HCT116 (cell line): ENCODE measurements around the gene FUOM. TPM values are rescaled to one million over a fixed set of nuclear protein-coding genes. Genes with fewer than 3 reads are reported as not detected.

Experiments used
- ATAC-seq: fragments of 200-7000 bp; cut with Tn5 transposase; 2 replicates; pipeline ENCODE4 v1.9.1; 2020; ENCODE audit warnings: mild to moderate bottlenecking, moderate library complexity
- BruUV-seq: library from RNA; stranded (reverse); fragments of 400-500 nt; replicated peaks from 2 replicates; lab custom pipeline; 2021; lab: Mats Ljungman, UMichigan
- CTCF ChIA-PET: fragments of 300-600 bp; sonication (Branson Sonifier 250); formaldehyde crosslinking; loops from one replicate; lab custom pipeline; 2021; ENCODE audit warnings: antibody characterized with exemption; lab: Charles Lee
- POLR2A ChIA-PET: fragments of 300-600, 350-600 bp; sonication (Branson Sonifier 250); formaldehyde crosslinking; loops from one replicate; lab custom pipeline; 2021; ENCODE audit warnings: antibody characterized with exemption; lab: Charles Lee
- RAD21 ChIA-PET, 2 experiments: fragments of 300-600 bp; sonication (Branson Sonifier 250); formaldehyde crosslinking; loops; one replicate each; lab custom pipeline; 2023; ENCODE audit warnings: low total read pairs in 2 of 2; ENCODE audit not compliant: uncharacterized antibody in 2 of 2, unreplicated experiment in 2 of 2, low non-redundant PET in 1 of 2; lab: Charles Lee
- DNase-seq: peaks from one replicate; pipeline ENCODE4 v3.0.0-alpha.2; 2010; ENCODE audit warnings: low read depth, low spot score
- H2AFZ ChIP-seq: fragments of 200-600 bp; shearing (Covaris generic), sonication (generic); 2 replicates; pipeline ENCODE4 v1.6.1; 2017; ENCODE audit warnings: low read depth, mixed run types, mixed read lengths, antibody characterized with exemption, low read length; ENCODE audit not compliant: poor library complexity, severe bottlenecking
- H3K27ac ChIP-seq: 2 replicates; pipeline ENCODE4 v1.5.1; 2012; ENCODE audit warnings: low read depth, low read length
- H3K27me3 ChIP-seq: fragments of 200-600 bp; sonication (generic); 2 replicates; pipeline ENCODE4 v1.6.1; 2016; ENCODE audit warnings: mixed run types, low read length, mixed read lengths; ENCODE audit not compliant: insufficient read depth
- H3K36me3 ChIP-seq, 2 experiments: fragments of 200-500 bp in 1 of 2; fragments of 200-600 bp in 1 of 2; sonication (Bioruptor generic) in 1 of 2; sonication (generic) in 1 of 2; 2 replicates each; pipeline versions ENCODE4 v1.5.1 to v1.6.1; 2014 to 2016; ENCODE audit warnings: low read length in 2 of 2, inconsistent platforms in 1 of 2, mixed read lengths in 1 of 2, mixed run types in 1 of 2; ENCODE audit not compliant: insufficient read depth in 2 of 2, control insufficient read depth in 1 of 2
- H3K4me1 ChIP-seq, 2 experiments: fragments of 200-600 bp in 1 of 2; sonication (generic) in 1 of 2; 2 replicates each; pipeline versions ENCODE4 v1.5.1 to v1.6.1; 2012 to 2017; ENCODE audit warnings: low read length in 2 of 2, inconsistent platforms in 1 of 2, mild to moderate bottlenecking in 1 of 2, mixed read lengths in 1 of 2, mixed run types in 1 of 2, moderate library complexity in 1 of 2; ENCODE audit not compliant: insufficient read depth in 2 of 2, control insufficient read depth in 1 of 2
- H3K4me2 ChIP-seq: fragments of 200-600 bp; sonication (generic); 2 replicates; pipeline ENCODE4 v1.6.1; 2017; ENCODE audit warnings: mixed run types, low read length, mixed read lengths
- H3K4me3 ChIP-seq, 2 experiments: fragments of 200-600 bp in 1 of 2; sonication (generic) in 1 of 2; replicated peaks in 1 of 2; 2 replicates each; pipeline ENCODE4 v1.5.1; 2011 to 2016; ENCODE audit warnings: low read length in 2 of 2, control low read depth in 1 of 2, low read depth in 1 of 2, mild to moderate bottlenecking in 1 of 2, mixed read lengths in 1 of 2, mixed run types in 1 of 2
- H3K79me2 ChIP-seq: fragments of 200-600 bp; sonication (generic); 2 replicates; pipeline ENCODE4 v1.6.1; 2017; ENCODE audit warnings: mild to moderate bottlenecking, mixed run types, low read length, moderate library complexity, mixed read lengths; ENCODE audit not compliant: insufficient read depth
- H3K9ac ChIP-seq: fragments of 200-600 bp; sonication (generic); 2 replicates; pipeline ENCODE4 v1.6.1; 2016; ENCODE audit warnings: low read length, mixed read lengths
- H3K9me2 ChIP-seq: fragments of 200-600 bp; sonication (generic), shearing (Covaris generic); 2 replicates; pipeline ENCODE4 v1.6.1; 2017; ENCODE audit warnings: mixed run types, mild to moderate bottlenecking, moderate library complexity; ENCODE audit not compliant: insufficient read depth
- H3K9me3 ChIP-seq, 2 experiments: fragments of 200-500 bp in 1 of 2; fragments of 200-600 bp in 1 of 2; sonication (Bioruptor generic) in 1 of 2; sonication (generic) in 1 of 2; 2 replicates each; pipeline ENCODE4 v1.6.1; 2014 to 2017; ENCODE audit warnings: low read length in 2 of 2, mixed read lengths in 2 of 2, inconsistent platforms in 1 of 2, low read depth in 1 of 2, mild to moderate bottlenecking in 1 of 2, mixed run types in 1 of 2, moderate library complexity in 1 of 2; ENCODE audit not compliant: control insufficient read depth in 1 of 2, insufficient read depth in 1 of 2
- H4K20me1 ChIP-seq: fragments of 200-600 bp; sonication (generic), shearing (Covaris generic); 2 replicates; pipeline ENCODE4 v1.6.1; 2017; ENCODE audit warnings: mixed run types, mild to moderate bottlenecking, moderate library complexity; ENCODE audit not compliant: insufficient read depth
- CBX3 ChIP-seq: IDR thresholded peaks from 2 replicates; pipeline ENCODE4 v1.6.1; 2012; ENCODE audit warnings: low read depth
- EGR1 ChIP-seq: IDR thresholded peaks from 2 replicates; pipeline ENCODE4 v1.6.1; 2012; ENCODE audit warnings: low read depth
- FOSL1 ChIP-seq: IDR thresholded peaks from 2 replicates; pipeline ENCODE4 v1.6.1; 2012; ENCODE audit warnings: low read depth
- JUND ChIP-seq: IDR thresholded peaks from 2 replicates; pipeline ENCODE4 v1.6.1; 2012
- POLR2A ChIP-seq: IDR thresholded peaks from 2 replicates; pipeline ENCODE4 v1.7.0; 2011; ENCODE audit warnings: borderline replicate concordance; ENCODE audit not compliant: insufficient read depth, insufficient read length; ENCODE audit errors: extremely low read depth
- RAD21 ChIP-seq: IDR thresholded peaks from 2 replicates; pipeline ENCODE4 v1.6.1; 2012; ENCODE audit warnings: low read depth, mild to moderate bottlenecking
- SP1 ChIP-seq: IDR thresholded peaks from 2 replicates; pipeline ENCODE4 v1.6.1; 2012; ENCODE audit warnings: low read depth
- SRF ChIP-seq: IDR thresholded peaks from 2 replicates; pipeline ENCODE4 v1.6.1; 2012; ENCODE audit warnings: low read depth
- ZFX ChIP-seq: fragments of 450-650 bp; IDR thresholded peaks from 2 replicates; pipeline ENCODE4 v1.6.1; 2017
- intact Hi-C: fragments of 100-400 bp; cut with micrococcal nuclease; formaldehyde crosslinking; loops from 2 replicates; pipeline ENCODE4 v1.10.0; 2022
- total RNA-seq: library from RNA; stranded (reverse); gene quantifications from one replicate; pipeline ENCODE4 v1.2.1, GENCODE V29; 2021; ENCODE audit not compliant: unreplicated experiment
- TF ChIP-seq, protein P1 (sequence below), 3 experiments: fragments of 200-600 bp in 1 of 3; sonication (generic) in 1 of 3; IDR thresholded peaks in 2 of 3; conservative IDR thresholded peaks in 1 of 3; 2 replicates each; pipeline ENCODE4 v1.5.1; 2012 to 2017; ENCODE audit warnings: low read depth in 2 of 3, low read length in 2 of 3, antibody characterized with exemption in 1 of 3, borderline replicate concordance in 1 of 3, control low read depth in 1 of 3, mild to moderate bottlenecking in 1 of 3, mixed read lengths in 1 of 3, mixed run types in 1 of 3, moderate library complexity in 1 of 3; ENCODE audit not compliant: insufficient read depth in 1 of 3
- TF ChIP-seq, protein P2 (sequence below): IDR thresholded peaks from 2 replicates; pipeline ENCODE4 v1.6.1; 2012; ENCODE audit warnings: low read depth
- TF ChIP-seq, protein P3 (sequence below): IDR thresholded peaks from 2 replicates; pipeline ENCODE4 v1.6.1; 2011; ENCODE audit warnings: mild to moderate bottlenecking, low read length, moderate library complexity; ENCODE audit not compliant: insufficient replicate concordance; ENCODE audit errors: extremely low read depth
- TF ChIP-seq, protein P4 (sequence below): IDR thresholded peaks from 2 replicates; pipeline ENCODE4 v1.6.1; 2012

The FUOM gene
- total RNA-seq, 1 experiment from 2014 or later, result 21.5 TPM

DNA sequence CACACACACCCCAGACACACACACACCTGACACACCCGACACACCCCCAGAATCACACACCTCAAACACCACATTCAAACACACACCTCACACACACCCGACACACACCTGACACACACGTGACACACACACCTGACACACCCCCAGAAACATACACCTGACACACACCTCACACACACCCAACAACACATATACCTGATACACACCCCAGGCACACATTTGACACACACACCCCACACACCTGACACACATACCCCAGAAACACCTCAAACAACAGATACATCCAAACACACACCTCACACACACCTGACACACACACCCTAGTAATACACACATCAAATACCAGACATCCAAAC is 20.5 kb downstream of the FUOM start (continued):
- TF ChIP-seq, protein P1, sequence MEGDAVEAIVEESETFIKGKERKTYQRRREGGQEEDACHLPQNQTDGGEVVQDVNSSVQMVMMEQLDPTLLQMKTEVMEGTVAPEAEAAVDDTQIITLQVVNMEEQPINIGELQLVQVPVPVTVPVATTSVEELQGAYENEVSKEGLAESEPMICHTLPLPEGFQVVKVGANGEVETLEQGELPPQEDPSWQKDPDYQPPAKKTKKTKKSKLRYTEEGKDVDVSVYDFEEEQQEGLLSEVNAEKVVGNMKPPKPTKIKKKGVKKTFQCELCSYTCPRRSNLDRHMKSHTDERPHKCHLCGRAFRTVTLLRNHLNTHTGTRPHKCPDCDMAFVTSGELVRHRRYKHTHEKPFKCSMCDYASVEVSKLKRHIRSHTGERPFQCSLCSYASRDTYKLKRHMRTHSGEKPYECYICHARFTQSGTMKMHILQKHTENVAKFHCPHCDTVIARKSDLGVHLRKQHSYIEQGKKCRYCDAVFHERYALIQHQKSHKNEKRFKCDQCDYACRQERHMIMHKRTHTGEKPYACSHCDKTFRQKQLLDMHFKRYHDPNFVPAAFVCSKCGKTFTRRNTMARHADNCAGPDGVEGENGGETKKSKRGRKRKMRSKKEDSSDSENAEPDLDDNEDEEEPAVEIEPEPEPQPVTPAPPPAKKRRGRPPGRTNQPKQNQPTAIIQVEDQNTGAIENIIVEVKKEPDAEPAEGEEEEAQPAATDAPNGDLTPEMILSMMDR (IDR thresholded peaks at IDR 0.05 in 2 of 3, conservative IDR thresholded peaks at IDR 0.05 in 1 of 3; ENCODE audit: borderline replicate concordance in 1 of 3, insufficient read depth in 1 of 3, low read depth in 2 of 3, low read length in 2 of 3), result no peak
- no peak for TF ChIP-seq SRF
- TF ChIP-seq, protein P2, sequence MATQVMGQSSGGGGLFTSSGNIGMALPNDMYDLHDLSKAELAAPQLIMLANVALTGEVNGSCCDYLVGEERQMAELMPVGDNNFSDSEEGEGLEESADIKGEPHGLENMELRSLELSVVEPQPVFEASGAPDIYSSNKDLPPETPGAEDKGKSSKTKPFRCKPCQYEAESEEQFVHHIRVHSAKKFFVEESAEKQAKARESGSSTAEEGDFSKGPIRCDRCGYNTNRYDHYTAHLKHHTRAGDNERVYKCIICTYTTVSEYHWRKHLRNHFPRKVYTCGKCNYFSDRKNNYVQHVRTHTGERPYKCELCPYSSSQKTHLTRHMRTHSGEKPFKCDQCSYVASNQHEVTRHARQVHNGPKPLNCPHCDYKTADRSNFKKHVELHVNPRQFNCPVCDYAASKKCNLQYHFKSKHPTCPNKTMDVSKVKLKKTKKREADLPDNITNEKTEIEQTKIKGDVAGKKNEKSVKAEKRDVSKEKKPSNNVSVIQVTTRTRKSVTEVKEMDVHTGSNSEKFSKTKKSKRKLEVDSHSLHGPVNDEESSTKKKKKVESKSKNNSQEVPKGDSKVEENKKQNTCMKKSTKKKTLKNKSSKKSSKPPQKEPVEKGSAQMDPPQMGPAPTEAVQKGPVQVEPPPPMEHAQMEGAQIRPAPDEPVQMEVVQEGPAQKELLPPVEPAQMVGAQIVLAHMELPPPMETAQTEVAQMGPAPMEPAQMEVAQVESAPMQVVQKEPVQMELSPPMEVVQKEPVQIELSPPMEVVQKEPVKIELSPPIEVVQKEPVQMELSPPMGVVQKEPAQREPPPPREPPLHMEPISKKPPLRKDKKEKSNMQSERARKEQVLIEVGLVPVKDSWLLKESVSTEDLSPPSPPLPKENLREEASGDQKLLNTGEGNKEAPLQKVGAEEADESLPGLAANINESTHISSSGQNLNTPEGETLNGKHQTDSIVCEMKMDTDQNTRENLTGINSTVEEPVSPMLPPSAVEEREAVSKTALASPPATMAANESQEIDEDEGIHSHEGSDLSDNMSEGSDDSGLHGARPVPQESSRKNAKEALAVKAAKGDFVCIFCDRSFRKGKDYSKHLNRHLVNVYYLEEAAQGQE, result no peak

DNA sequence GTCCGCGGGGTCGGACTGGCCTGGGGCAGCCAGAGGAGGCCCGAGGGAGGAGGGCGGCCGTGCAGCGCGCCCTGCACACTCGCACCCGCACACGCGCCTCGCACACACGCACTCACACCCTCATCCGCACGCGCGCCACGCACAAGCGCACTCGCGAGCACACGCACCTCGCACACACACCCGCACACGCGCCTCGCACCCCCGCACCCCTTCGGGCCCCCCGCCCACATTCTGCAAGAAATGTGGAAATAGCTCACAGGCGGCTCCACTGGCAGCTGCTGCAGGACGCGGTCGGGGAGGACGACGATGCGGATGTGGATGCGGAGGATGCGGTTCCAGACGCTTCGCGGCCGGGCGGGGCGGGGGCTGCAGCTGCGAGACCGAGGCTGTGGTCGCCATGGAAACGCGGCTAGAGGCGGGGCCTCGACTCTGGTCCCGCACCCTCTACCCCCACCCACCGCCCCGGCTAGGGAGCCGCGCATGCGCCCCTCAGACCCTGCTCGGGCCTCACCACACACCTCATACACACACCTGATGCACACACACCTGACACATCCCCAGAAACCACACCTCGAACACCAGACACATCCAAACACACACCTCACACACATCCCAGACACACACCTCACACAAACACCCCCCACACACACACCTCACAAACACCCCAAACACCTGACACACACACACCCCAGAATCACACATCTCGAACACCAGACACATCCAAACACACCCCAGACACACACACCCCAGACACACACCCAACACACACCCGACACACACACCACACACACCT is 21.0 kb downstream of the FUOM start, which contains the start of gene CALY:
TSS of gene CALY (minus strand) at position 320 of the 793 bp plus-strand sequence. CDS start 7,907 bp downstream, outside the sequence.
- H3K27ac ChIP-seq, result no peak within 1 kb of the TSS
- no peak within 1 kb of the TSS for H2AFZ ChIP-seq
- no peaks in the 10 kb centered on the region for H3K27me3 ChIP-seq
- H3K9me2 ChIP-seq, result no peaks in the 10 kb centered on the region
- ChIA-PET CTCF (no interaction called here), POLR2A (no interaction called here), RAD21 (no interaction called here)
- TF ChIP-seq RAD21 (no peak), EGR1 (no peak), POLR2A (no peak), SP1 (no peak), FOSL1 (no peak), SRF (no peak), CBX3 (no peak), ZFX (no peak), JUND (no peak)
- TF ChIP-seq, protein P1 (IDR thresholded peaks at IDR 0.05 in 2 of 3, conservative IDR thresholded peaks at IDR 0.05 in 1 of 3; ENCODE audit: borderline replicate concordance in 1 of 3, insufficient read depth in 1 of 3, low read depth in 2 of 3, low read length in 2 of 3), result no peak
- TF ChIP-seq, protein P3, sequence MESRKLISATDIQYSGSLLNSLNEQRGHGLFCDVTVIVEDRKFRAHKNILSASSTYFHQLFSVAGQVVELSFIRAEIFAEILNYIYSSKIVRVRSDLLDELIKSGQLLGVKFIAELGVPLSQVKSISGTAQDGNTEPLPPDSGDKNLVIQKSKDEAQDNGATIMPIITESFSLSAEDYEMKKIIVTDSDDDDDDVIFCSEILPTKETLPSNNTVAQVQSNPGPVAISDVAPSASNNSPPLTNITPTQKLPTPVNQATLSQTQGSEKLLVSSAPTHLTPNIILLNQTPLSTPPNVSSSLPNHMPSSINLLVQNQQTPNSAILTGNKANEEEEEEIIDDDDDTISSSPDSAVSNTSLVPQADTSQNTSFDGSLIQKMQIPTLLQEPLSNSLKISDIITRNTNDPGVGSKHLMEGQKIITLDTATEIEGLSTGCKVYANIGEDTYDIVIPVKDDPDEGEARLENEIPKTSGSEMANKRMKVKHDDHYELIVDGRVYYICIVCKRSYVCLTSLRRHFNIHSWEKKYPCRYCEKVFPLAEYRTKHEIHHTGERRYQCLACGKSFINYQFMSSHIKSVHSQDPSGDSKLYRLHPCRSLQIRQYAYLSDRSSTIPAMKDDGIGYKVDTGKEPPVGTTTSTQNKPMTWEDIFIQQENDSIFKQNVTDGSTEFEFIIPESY, result no peak
- TF ChIP-seq, protein P4, sequence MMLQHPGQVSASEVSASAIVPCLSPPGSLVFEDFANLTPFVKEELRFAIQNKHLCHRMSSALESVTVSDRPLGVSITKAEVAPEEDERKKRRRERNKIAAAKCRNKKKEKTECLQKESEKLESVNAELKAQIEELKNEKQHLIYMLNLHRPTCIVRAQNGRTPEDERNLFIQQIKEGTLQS, result no peak
- no peaks in the 10 kb centered on the region for H3K4me1 ChIP-seq
- no peaks in the 10 kb centered on the region for H3K36me3 ChIP-seq
- no TSS peak for BruUV-seq
- no peaks in the 10 kb centered on the region for H3K9me3 ChIP-seq
- H3K4me3 ChIP-seq, result no peak within 1 kb of the TSS
- no peak for DNase-seq
- no peaks in the 10 kb centered on the region for H4K20me1 ChIP-seq
- no peak for ATAC-seq
- H3K9ac ChIP-seq, result no peak within 1 kb of the TSS
- H3K79me2 ChIP-seq, result no peaks in the 10 kb centered on the region
- intact Hi-C loops, result no loop called here
- H3K4me2 ChIP-seq, result no peak within 1 kb of the TSS
